MM.1S (cell line): ENCODE results near the gene TCEAL1.

ENCODE experiments used
- DNase-seq: peaks from one replicate; pipeline ENCODE4 v3.0.0-alpha.2; 2015
- H2AFZ ChIP-seq: fragments of 300-600 bp; sonication (generic); 2 replicates; pipeline ENCODE4 v1.6.0; 2016; ENCODE audit warnings: antibody characterized with exemption, low read length
- H3F3A ChIP-seq: fragments of 300-600 bp; sonication (generic); 2 replicates; pipeline ENCODE4 v1.6.1; 2016; ENCODE audit warnings: mild to moderate bottlenecking, antibody characterized with exemption, low read length, moderate library complexity, mixed read lengths; ENCODE audit not compliant: insufficient read depth
- H3K27ac ChIP-seq: fragments of 300-600 bp; sonication (generic); 2 replicates; pipeline ENCODE4 v1.5.1; 2016; ENCODE audit warnings: mild to moderate bottlenecking, low read length
- H3K27me3 ChIP-seq: fragments of 300-600 bp; sonication (generic); replicated peaks from 2 replicates; pipeline ENCODE4 v1.6.0; 2016; ENCODE audit warnings: low read length; ENCODE audit not compliant: insufficient read depth
- H3K36me3 ChIP-seq: fragments of 300-600 bp; sonication (generic); replicated peaks from 2 replicates; pipeline ENCODE4 v1.6.1; 2016; ENCODE audit warnings: mild to moderate bottlenecking, low read length, mixed read lengths; ENCODE audit not compliant: insufficient read depth
- H3K4me1 ChIP-seq: fragments of 300-600 bp; sonication (generic); 2 replicates; pipeline ENCODE4 v1.6.1; 2016; ENCODE audit warnings: low read length, mixed read lengths
- H3K4me2 ChIP-seq: fragments of 300-600 bp; sonication (generic); 2 replicates; pipeline ENCODE4 v1.6.0; 2016; ENCODE audit warnings: low read depth, low read length
- H3K4me3 ChIP-seq: fragments of 300-600 bp; sonication (generic); 2 replicates; pipeline ENCODE4 v1.5.1; 2016; ENCODE audit warnings: low read length, mixed read lengths
- H3K79me2 ChIP-seq: fragments of 300-600 bp; sonication (generic); 2 replicates; pipeline ENCODE4 v1.6.1; 2016; ENCODE audit warnings: mixed run types, low read length, mixed read lengths
- H3K9ac ChIP-seq: fragments of 300-600 bp; sonication (generic); 2 replicates; pipeline ENCODE4 v1.6.1; 2016; ENCODE audit warnings: low read length, mixed read lengths
- H3K9me2 ChIP-seq: fragments of 300-600 bp; sonication (generic); replicated peaks from 2 replicates; pipeline ENCODE4 v1.6.1; 2016; ENCODE audit warnings: mild to moderate bottlenecking, low read length, mixed read lengths; ENCODE audit not compliant: insufficient read depth
- H3K9me3 ChIP-seq: fragments of 300-600 bp; sonication (generic); replicated peaks from 2 replicates; pipeline ENCODE4 v1.6.1; 2016; ENCODE audit warnings: mild to moderate bottlenecking, low read length, mixed read lengths; ENCODE audit not compliant: insufficient read depth
- H4K20me1 ChIP-seq: fragments of 300-600 bp; sonication (generic); 2 replicates; pipeline ENCODE4 v1.6.1; 2016; ENCODE audit warnings: mild to moderate bottlenecking, low read length, moderate library complexity, mixed read lengths; ENCODE audit not compliant: insufficient read depth
- EZH2 ChIP-seq: fragments of 300-600 bp; sonication (generic); optimal IDR thresholded peaks from 2 replicates; pipeline ENCODE3; 2017; ENCODE audit warnings: low read depth, mild to moderate bottlenecking, antibody characterized with exemption, low read length, mixed read lengths
- EZH2phosphoT487 ChIP-seq: fragments of 300-600 bp; sonication (generic); IDR thresholded peaks from 2 replicates; pipeline ENCODE4 v1.6.1; 2018; ENCODE audit warnings: antibody characterized with exemption, low read length
- TF ChIP-seq, protein P1 (sequence below): fragments of 300-600 bp; sonication (generic); IDR thresholded peaks from 2 replicates; pipeline ENCODE4 v1.5.1; 2016; ENCODE audit warnings: antibody characterized with exemption, low read length, mixed read lengths

TCEAL1 gene

DNA sequence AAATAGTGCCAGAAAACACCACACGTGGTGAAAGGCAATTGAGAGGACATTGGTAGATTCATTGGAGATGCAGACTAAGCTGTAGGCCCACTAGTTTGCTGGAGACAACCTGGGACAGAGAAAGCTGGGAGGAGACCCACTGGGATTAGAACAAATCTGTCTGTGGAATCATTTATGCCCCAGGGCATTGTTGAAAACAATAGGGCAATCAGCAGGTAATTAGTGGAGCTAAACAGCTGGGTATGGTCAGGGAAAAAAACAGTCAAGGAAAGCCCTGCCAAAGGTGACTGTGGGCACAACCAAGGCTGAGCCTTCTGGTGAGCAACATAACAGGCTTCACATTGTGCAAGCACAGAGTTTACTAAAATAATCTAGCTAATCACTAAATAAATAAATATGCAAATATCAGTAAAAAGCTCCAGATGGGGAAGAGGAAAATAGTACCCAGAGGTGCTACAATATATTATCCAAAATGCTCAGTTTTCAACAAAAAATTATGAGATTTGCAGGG lies 12.0 kb upstream of the TCEAL1 start:
- DNase-seq: no peak
- H3K9ac ChIP-seq: no peak overlapping the region
- no peak overlapping the region for H2AFZ ChIP-seq

DNA sequence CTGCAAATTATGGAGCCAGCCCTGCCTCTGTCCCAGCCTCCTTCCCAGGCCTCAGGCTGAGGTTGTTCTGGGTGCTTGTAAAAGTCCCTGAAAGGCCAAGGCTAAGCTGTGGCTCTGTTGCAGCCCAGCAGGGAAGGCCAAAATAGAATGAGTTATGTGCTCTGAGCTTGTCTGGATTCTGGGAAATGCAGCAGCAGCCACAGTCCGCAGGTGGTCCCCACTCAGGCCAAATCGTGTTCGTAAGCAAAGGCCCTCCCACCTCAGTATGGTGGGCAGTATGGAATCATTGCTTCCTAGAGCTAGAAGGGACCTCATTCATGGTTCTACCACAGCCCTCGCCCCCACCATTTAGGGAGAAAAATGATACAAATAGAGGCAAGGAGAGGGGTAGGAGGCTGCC lies 4.7 kb upstream of the TCEAL1 start:
- Histone ChIP-seq H3F3A (no peaks in the 10 kb centered on the region), H3K27ac (no peak overlapping the region), H2AFZ (no peak overlapping the region), H3K4me1 (0 out of 2 replicates have a peak, but pooled peaks cover 4% of the 10 kb centered on the region), H3K9me2 (no peaks in the 10 kb centered on the region), H3K79me2 (no peaks in the 10 kb centered on the region), H4K20me1 (no peaks in the 10 kb centered on the region), H3K36me3 (no peaks in the 10 kb centered on the region), H3K4me3 (no peak overlapping the region), H3K9ac (no peak overlapping the region), H3K9me3 (no peaks in the 10 kb centered on the region), H3K27me3 (no peaks in the 10 kb centered on the region), H3K4me2 (no peak overlapping the region)
- no peak for DNase-seq
- TF ChIP-seq EZH2 (no peak), EZH2phosphoT487 (no peak)
- TF ChIP-seq, protein P1, sequence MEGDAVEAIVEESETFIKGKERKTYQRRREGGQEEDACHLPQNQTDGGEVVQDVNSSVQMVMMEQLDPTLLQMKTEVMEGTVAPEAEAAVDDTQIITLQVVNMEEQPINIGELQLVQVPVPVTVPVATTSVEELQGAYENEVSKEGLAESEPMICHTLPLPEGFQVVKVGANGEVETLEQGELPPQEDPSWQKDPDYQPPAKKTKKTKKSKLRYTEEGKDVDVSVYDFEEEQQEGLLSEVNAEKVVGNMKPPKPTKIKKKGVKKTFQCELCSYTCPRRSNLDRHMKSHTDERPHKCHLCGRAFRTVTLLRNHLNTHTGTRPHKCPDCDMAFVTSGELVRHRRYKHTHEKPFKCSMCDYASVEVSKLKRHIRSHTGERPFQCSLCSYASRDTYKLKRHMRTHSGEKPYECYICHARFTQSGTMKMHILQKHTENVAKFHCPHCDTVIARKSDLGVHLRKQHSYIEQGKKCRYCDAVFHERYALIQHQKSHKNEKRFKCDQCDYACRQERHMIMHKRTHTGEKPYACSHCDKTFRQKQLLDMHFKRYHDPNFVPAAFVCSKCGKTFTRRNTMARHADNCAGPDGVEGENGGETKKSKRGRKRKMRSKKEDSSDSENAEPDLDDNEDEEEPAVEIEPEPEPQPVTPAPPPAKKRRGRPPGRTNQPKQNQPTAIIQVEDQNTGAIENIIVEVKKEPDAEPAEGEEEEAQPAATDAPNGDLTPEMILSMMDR: no peak

More for the DNA sequence above, 12.0 kb upstream of the TCEAL1 start:
- Histone ChIP-seq H3K4me3 (no peak overlapping the region), H3F3A (no peaks in the 10 kb centered on the region), H3K27me3 (no peaks in the 10 kb centered on the region), H3K4me2 (no peak overlapping the region), H4K20me1 (no peaks in the 10 kb centered on the region), H3K36me3 (no peaks in the 10 kb centered on the region), H3K79me2 (no peaks in the 10 kb centered on the region), H3K4me1 (no peaks in the 10 kb centered on the region), H3K9me2 (no peaks in the 10 kb centered on the region), H3K27ac (no peak overlapping the region), H3K9me3 (no peaks in the 10 kb centered on the region)
- no peak for TF ChIP-seq EZH2phosphoT487
- no peak for TF ChIP-seq EZH2
- TF ChIP-seq, protein P1: no peak

DNA sequence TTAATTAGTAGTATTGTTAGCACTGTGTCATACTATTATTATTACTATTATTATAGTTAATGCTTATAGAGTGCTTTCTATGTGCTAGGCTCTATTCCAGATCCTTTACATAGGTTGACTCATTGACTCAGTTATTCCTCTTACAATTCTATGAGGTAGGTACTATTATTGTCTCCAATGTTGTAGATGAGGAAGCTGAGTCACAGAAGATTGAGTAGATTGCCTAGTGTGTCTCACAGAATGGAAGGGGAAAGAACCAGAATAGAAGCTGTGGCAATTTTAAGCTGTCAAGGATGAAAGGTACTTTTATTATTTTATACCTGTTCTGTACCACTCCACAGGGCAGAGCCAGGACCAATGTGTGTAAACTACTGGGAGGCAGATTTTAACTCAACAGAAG lies 1.9 kb upstream of the TCEAL1 start:
- H3K9me3 ChIP-seq: no peaks in the 10 kb centered on the region
- no peaks in the 10 kb centered on the region for H3K9me2 ChIP-seq
- no peak overlapping the region for H3K9ac ChIP-seq
- H3K79me2 ChIP-seq: no peaks in the 10 kb centered on the region
- H3K4me1 ChIP-seq: 0 out of 2 replicates have a peak, but pooled peaks cover 4% of the 10 kb centered on the region
- H3K4me3 ChIP-seq: no peak overlapping the region
- H3K27me3 ChIP-seq: no peaks in the 10 kb centered on the region
- no peaks in the 10 kb centered on the region for H3K36me3 ChIP-seq
- no peak overlapping the region for H3K4me2 ChIP-seq
- no peak overlapping the region for H3K27ac ChIP-seq
- no peak for DNase-seq
- H2AFZ ChIP-seq: no peak overlapping the region
- no peaks in the 10 kb centered on the region for H3F3A ChIP-seq
- H4K20me1 ChIP-seq: no peaks in the 10 kb centered on the region
- TF ChIP-seq EZH2phosphoT487 (no peak), EZH2 (no peak)
- TF ChIP-seq, protein P1: no peak
